Peyer's patch (tissue), 4 donors: ENCODE measurements around the gene TP73.

ENCODE experiments used
- CTCF ChIP-seq, 6 experiments: fragments of 450-650 bp in 4 of 6; fragments of 200-600 bp in 2 of 6; sonication (generic) in 1 of 6; IDR thresholded peaks; one replicate each; pipeline ENCODE4 v1.5.1; 2017 to 2019; ENCODE audit warnings: antibody characterized with exemption in 6 of 6, mild to moderate bottlenecking in 3 of 6, moderate library complexity in 1 of 6
- POLR2A ChIP-seq, 2 donors: fragments of 450-650 bp; IDR thresholded peaks; one replicate each; pipeline ENCODE4 v1.5.1; 2017; ENCODE audit warnings: antibody characterized with exemption in 2 of 2, mild to moderate bottlenecking in 2 of 2, moderate library complexity in 2 of 2

- no peak for TF ChIP-seq CTCF (IDR thresholded peaks at IDR 0.05)
- no peak for TF ChIP-seq POLR2A (IDR thresholded peaks at IDR 0.05)
Observed at GRCh38 chr1:3710251-3710650, 57.9 kb downstream of the TP73 start.
